Measurements from ENCODE around the gene DPEP3.

DNA sequence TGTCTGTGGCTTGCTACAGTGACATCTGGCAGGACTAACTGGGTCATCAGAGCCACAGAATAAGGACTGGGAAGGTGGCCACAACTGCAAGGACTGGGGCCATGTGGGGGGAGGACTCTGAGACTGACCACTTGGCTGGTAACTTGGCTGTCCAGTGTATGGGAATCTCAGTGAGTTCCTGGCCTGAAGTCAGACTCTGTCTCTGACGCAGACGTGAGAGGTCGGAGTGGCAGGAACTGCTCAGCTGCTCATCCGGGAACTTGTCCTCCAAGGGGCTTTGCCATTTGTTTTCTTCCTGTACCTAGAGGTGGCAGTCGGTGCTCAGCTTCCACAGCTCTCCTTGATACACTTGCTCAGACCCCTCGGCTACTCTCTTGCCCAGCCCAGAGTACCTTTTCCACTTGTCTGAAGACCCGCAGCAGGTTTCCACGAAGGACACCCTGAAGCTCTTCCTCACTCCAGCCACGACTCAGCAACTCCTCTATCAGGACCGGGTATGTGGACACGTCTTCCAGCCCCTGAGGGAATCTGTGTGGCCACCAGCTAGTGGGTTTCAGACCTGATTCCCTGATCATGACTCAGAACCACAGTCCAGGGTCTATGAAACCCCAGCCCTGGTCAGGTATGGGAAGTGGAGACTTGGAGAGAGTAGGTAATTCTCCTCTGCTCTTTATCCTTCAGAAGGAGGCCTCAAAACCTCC, 7.3 kb upstream of the DPEP3 start:
- TF ChIP-seq SREBF1 (IDR thresholded peaks at IDR 0.05; ENCODE audit: low read length) (no peak), KLF5 (IDR thresholded peaks at IDR 0.05; ENCODE audit: partially characterized antibody) (no peak), EZH2 (IDR thresholded peaks at IDR 0.05; ENCODE audit: borderline replicate concordance, control insufficient read depth, low read depth, low read length) (no peak), TCF12 (IDR thresholded peaks at IDR 0.05; ENCODE audit: low read depth, low read length) (no peak), POLR2A (IDR thresholded peaks at IDR 0.05; ENCODE audit: low read depth, low read length) (no peak), ESRRA (IDR thresholded peaks at IDR 0.05; ENCODE audit: low read length) (no peak)
- TF ChIP-seq, protein P1, sequence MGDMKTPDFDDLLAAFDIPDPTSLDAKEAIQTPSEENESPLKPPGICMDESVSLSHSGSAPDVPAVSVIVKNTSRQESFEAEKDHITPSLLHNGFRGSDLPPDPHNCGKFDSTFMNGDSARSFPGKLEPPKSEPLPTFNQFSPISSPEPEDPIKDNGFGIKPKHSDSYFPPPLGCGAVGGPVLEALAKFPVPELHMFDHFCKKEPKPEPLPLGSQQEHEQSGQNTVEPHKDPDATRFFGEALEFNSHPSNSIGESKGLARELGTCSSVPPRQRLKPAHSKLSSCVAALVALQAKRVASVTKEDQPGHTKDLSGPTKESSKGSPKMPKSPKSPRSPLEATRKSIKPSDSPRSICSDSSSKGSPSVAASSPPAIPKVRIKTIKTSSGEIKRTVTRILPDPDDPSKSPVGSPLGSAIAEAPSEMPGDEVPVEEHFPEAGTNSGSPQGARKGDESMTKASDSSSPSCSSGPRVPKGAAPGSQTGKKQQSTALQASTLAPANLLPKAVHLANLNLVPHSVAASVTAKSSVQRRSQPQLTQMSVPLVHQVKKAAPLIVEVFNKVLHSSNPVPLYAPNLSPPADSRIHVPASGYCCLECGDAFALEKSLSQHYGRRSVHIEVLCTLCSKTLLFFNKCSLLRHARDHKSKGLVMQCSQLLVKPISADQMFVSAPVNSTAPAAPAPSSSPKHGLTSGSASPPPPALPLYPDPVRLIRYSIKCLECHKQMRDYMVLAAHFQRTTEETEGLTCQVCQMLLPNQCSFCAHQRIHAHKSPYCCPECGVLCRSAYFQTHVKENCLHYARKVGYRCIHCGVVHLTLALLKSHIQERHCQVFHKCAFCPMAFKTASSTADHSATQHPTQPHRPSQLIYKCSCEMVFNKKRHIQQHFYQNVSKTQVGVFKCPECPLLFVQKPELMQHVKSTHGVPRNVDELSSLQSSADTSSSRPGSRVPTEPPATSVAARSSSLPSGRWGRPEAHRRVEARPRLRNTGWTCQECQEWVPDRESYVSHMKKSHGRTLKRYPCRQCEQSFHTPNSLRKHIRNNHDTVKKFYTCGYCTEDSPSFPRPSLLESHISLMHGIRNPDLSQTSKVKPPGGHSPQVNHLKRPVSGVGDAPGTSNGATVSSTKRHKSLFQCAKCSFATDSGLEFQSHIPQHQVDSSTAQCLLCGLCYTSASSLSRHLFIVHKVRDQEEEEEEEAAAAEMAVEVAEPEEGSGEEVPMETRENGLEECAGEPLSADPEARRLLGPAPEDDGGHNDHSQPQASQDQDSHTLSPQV (IDR thresholded peaks at IDR 0.05): no peak
- TF ChIP-seq, protein P2, sequence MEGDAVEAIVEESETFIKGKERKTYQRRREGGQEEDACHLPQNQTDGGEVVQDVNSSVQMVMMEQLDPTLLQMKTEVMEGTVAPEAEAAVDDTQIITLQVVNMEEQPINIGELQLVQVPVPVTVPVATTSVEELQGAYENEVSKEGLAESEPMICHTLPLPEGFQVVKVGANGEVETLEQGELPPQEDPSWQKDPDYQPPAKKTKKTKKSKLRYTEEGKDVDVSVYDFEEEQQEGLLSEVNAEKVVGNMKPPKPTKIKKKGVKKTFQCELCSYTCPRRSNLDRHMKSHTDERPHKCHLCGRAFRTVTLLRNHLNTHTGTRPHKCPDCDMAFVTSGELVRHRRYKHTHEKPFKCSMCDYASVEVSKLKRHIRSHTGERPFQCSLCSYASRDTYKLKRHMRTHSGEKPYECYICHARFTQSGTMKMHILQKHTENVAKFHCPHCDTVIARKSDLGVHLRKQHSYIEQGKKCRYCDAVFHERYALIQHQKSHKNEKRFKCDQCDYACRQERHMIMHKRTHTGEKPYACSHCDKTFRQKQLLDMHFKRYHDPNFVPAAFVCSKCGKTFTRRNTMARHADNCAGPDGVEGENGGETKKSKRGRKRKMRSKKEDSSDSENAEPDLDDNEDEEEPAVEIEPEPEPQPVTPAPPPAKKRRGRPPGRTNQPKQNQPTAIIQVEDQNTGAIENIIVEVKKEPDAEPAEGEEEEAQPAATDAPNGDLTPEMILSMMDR (IDR thresholded peaks at IDR 0.05 in 2 of 3, conservative IDR thresholded peaks at IDR 0.05 in 1 of 3; ENCODE audit: control insufficient read depth in 2 of 3, extremely low read depth in 1 of 3, insufficient read depth in 1 of 3, low read depth in 3 of 3, low read length in 3 of 3): no peak

Measured in GM12878 (cell line).